ENCODE measurements around the gene ACOT8.

- TF ChIP-seq CTCF (IDR thresholded peaks at IDR 0.05) = no peak
- no peak for TF ChIP-seq POLR2AphosphoS5 (IDR thresholded peaks at IDR 0.05)
Measured at GRCh38 chr20:45897692-45898091, 40.5 kb upstream of the ACOT8 start.
